G401.6 (cell line): Measurements from ENCODE around the gene PEX12.
"Not testable (repeated sequence)": the region's sequence is repeated elsewhere in the genome, so short reads cannot be mapped to it uniquely, and the experiment has no call there.

Experiments used
- FAIRE-seq: peaks from 2 replicates; lab custom pipeline; 2012; peaks lifted over from hg19 to GRCh38; lab: Jason Lieb, UNC

Gene PEX12

GRCh38 chr17:35535406-35535805, 43.0 kb downstream of the PEX12 start:
- not testable (repeated sequence) for FAIRE-seq

- no peak for FAIRE-seq
Measured at GRCh38 chr17:35534576-35535093, 43.7 kb downstream of the PEX12 start.

GRCh38 chr17:35531160-35531559, 47.2 kb downstream of the PEX12 start:
- FAIRE-seq = no peak

GRCh38 chr17:35529866-35530265, 48.5 kb downstream of the PEX12 start:
- FAIRE-seq = no peak

GRCh38 chr17:35529326-35529725, 49.0 kb downstream of the PEX12 start:
- not testable (repeated sequence) for FAIRE-seq
